GM12878 (cell line): ENCODE results near the gene GALNT18. TPM values are rescaled to one million over a fixed set of nuclear protein-coding genes. Genes with fewer than 3 reads are reported as not detected.

Experiments
- ATAC-seq: fragments of 200-7000 bp; cut with Tn5 transposase; 3 replicates; pipeline ENCODE4 v1.9.1; 2020; ENCODE audit warnings: mild to moderate bottlenecking, moderate library complexity
- BruUV-seq: library from RNA; stranded (reverse); fragments of 400-500 nt; replicated peaks from 2 replicates; lab custom pipeline; 2021; lab: Mats Ljungman, UMichigan
- CTCF ChIA-PET: fragments of 300-600 bp; sonication (Branson Sonifier 250); formaldehyde crosslinking; extraction: SDS; loops from one replicate; lab custom pipeline; 2021; ENCODE audit warnings: inconsistent platforms; lab: Yijun Ruan, JAX
- POLR2A ChIA-PET: fragments of 350-600 bp; formaldehyde crosslinking; extraction: SDS; loops from one replicate; lab custom pipeline; 2021; ENCODE audit warnings: inconsistent platforms; lab: Charles Lee
- RAD21 ChIA-PET: fragments of 300-600 bp; sonication (Branson Sonifier 250); formaldehyde crosslinking; loops from one replicate; lab custom pipeline; 2023; ENCODE audit warnings: antibody characterized with exemption; ENCODE audit not compliant: unreplicated experiment; lab: Charles Lee
- SMC1A ChIA-PET: fragments of 300-600 bp; sonication (Branson Sonifier 250); formaldehyde crosslinking; loops from one replicate; lab custom pipeline; 2023; ENCODE audit not compliant: unreplicated experiment, uncharacterized antibody; lab: Charles Lee
- DNase-seq: peaks from one replicate; pipeline ENCODE4 v3.0.0-alpha.2; 2011; ENCODE audit warnings: low read depth, low spot score
- FAIRE-seq: peaks from 3 replicates; lab custom pipeline; 2011; peaks lifted over from hg19 to GRCh38; lab: Jason Lieb, UNC
- H2AFZ ChIP-seq: 2 replicates; pipeline ENCODE4 v1.6.0; 2011; ENCODE audit warnings: low read depth, low read length, control low read depth; ENCODE audit not compliant: control insufficient read depth
- H3K27ac ChIP-seq: 2 replicates; pipeline ENCODE4 v1.5.1; 2011; ENCODE audit warnings: control low read depth; ENCODE audit not compliant: control insufficient read depth, insufficient read depth
- H3K27me3 ChIP-seq, 2 experiments: replicated peaks in 1 of 2; 2 replicates each; pipeline versions ENCODE4 v1.6.0 to v1.6.1; 2011; ENCODE audit warnings: low read length in 1 of 2; ENCODE audit not compliant: control insufficient read depth in 2 of 2, insufficient read depth in 2 of 2
- H3K36me3 ChIP-seq, 2 experiments: 2 replicates each; pipeline ENCODE4 v1.5.1; 2011; ENCODE audit warnings: low read length in 1 of 2; ENCODE audit not compliant: control insufficient read depth in 2 of 2, insufficient read depth in 2 of 2
- H3K4me1 ChIP-seq: 2 replicates; pipeline ENCODE4 v1.6.1; 2011; ENCODE audit warnings: mild to moderate bottlenecking, low read length, moderate library complexity, mixed read lengths; ENCODE audit not compliant: control insufficient read depth, insufficient read depth
- H3K4me2 ChIP-seq: 2 replicates; pipeline ENCODE4 v1.6.0; 2011; ENCODE audit warnings: control low read depth; ENCODE audit not compliant: control insufficient read depth, insufficient read depth
- H3K4me3 ChIP-seq: fragments of 200-600 bp; sonication (generic); 2 replicates; pipeline ENCODE4 v1.5.1; 2016
- H3K79me2 ChIP-seq: 2 replicates; pipeline ENCODE4 v1.6.0; 2011; ENCODE audit warnings: low read length; ENCODE audit not compliant: control insufficient read depth, insufficient read depth
- H3K9ac ChIP-seq: 2 replicates; pipeline ENCODE4 v1.8.0; 2011; ENCODE audit warnings: low read length, control low read depth, mixed read lengths; ENCODE audit not compliant: control insufficient read depth, insufficient read depth
- H3K9me3 ChIP-seq: replicated peaks from 3 replicates; pipeline ENCODE4 v1.5.1; 2011; ENCODE audit warnings: mild to moderate bottlenecking, low read length; ENCODE audit not compliant: control insufficient read depth, insufficient read depth
- H4K20me1 ChIP-seq: 2 replicates; pipeline ENCODE4 v1.6.0; 2011; ENCODE audit not compliant: control insufficient read depth, insufficient read depth
- CBX3 ChIP-seq: fragments of 200-600 bp; sonication (generic); IDR thresholded peaks from 2 replicates; pipeline ENCODE4 v1.6.1; 2016; ENCODE audit warnings: low read depth, borderline replicate concordance
- CEBPB ChIP-seq, 2 experiments: fragments of 150-350 bp in 1 of 2; IDR thresholded peaks; 2 replicates each; pipeline ENCODE4 v1.6.1; 2012 to 2014; ENCODE audit warnings: low read depth in 2 of 2, low read length in 2 of 2, borderline replicate concordance in 1 of 2, inconsistent platforms in 1 of 2
- ESRRA ChIP-seq: IDR thresholded peaks from 2 replicates; pipeline ENCODE4 v1.6.1; 2012; ENCODE audit warnings: mild to moderate bottlenecking, low read length, improper control_type of control experiment
- GATAD2B ChIP-seq: fragments of 450-650 bp; conservative IDR thresholded peaks from 2 replicates; pipeline ENCODE4 v1.6.1; 2017; ENCODE audit warnings: low read depth, mild to moderate bottlenecking, moderate library complexity
- KLF5 ChIP-seq: fragments of 450-650 bp; IDR thresholded peaks from 2 replicates; pipeline ENCODE4 v1.6.1; 2014; ENCODE audit warnings: mild to moderate bottlenecking; ENCODE audit not compliant: partially characterized antibody
- LARP7 ChIP-seq: fragments of 450-650 bp; IDR thresholded peaks from 2 replicates; pipeline ENCODE4 v1.6.1; 2017; ENCODE audit warnings: mild to moderate bottlenecking
- TCF3 ChIP-seq: IDR thresholded peaks from 2 replicates; pipeline ENCODE4 v1.6.1; 2012; ENCODE audit warnings: low read depth, mild to moderate bottlenecking, low read length, borderline replicate concordance; ENCODE audit not compliant: insufficient read depth
- WRNIP1 ChIP-seq: IDR thresholded peaks from 2 replicates; pipeline ENCODE4 v1.6.1; 2011; ENCODE audit warnings: low read depth, low read length, improper control_type of control experiment, borderline replicate concordance
- ZNF687 ChIP-seq: fragments of 450-650 bp; IDR thresholded peaks from 2 replicates; pipeline ENCODE4 v1.6.1; 2017; ENCODE audit warnings: mild to moderate bottlenecking, moderate library complexity
- ZZZ3 ChIP-seq: IDR thresholded peaks from 2 replicates; pipeline ENCODE4 v1.6.1; 2011; ENCODE audit warnings: low read depth; ENCODE audit not compliant: control insufficient read depth, insufficient read length
- WGBS: methylation state at CpG from one replicate; pipeline ENCODE4 v1.1.6; 2016; ENCODE audit warnings: low lambda C conversion rate; ENCODE audit not compliant: insufficient replicate concordance, insufficient coverage; ENCODE audit errors: missing lambda C conversion rate; 5-methylcytosine and 5-hydroxymethylcytosine counted together
- in situ Hi-C: fragments of 300-500 bp; cut with MboI; formaldehyde crosslinking; loops from 9 replicates; pipeline ENCODE4 v1.14.3; 2018; ENCODE audit warnings: mixed read lengths
- intact Hi-C: fragments of 100-400 bp; cut with micrococcal nuclease; formaldehyde crosslinking; loops from one replicate; pipeline ENCODE4 v1.14.2; 2022; ENCODE audit not compliant: unreplicated experiment
- polyA plus RNA-seq, 11 experiments: library from polyadenylated mRNA; depleted of rRNA in 4 of 11; unstranded in 6 of 11; stranded (reverse) in 5 of 11; fragments of >200 nt; fragmentation: Nextera tagmentation in 4 of 11; fragmentation: Illumina TruSeq in 1 of 11; extraction: Ambion mirVana in 4 of 11; extraction: Trizol in 1 of 11; gene quantifications; 1 replicate in 1 of 11; 2 replicates in 10 of 11; pipeline versions ENCODE4 v1.2.1 to v1.2.3, GENCODE V29; 2011 to 2016; ENCODE audit warnings: inconsistent platforms in 2 of 11, missing spikeins in 2 of 11, low read depth in 1 of 11
- total RNA-seq, 4 experiments: library from RNA; depleted of rRNA in 3 of 4; stranded (reverse); fragments of >200 nt in 3 of 4; fragmentation: Illumina TruSeq in 1 of 4; extraction: Trizol in 1 of 4; gene quantifications; 2 replicates each; pipeline versions ENCODE4 v1.2.1 to v1.2.3, GENCODE V29; 2013 to 2021
- TF ChIP-seq, protein P1 (sequence below): fragments of 450-650 bp; IDR thresholded peaks from 2 replicates; pipeline ENCODE4 v1.6.1; 2017; ENCODE audit warnings: low read depth, mild to moderate bottlenecking, moderate library complexity
- TF ChIP-seq, protein P2 (sequence below): fragments of 450-650 bp; IDR thresholded peaks from 2 replicates; pipeline ENCODE4 v1.6.1; 2017; ENCODE audit warnings: borderline replicate concordance
- TF ChIP-seq, protein P3 (sequence below): IDR thresholded peaks from 2 replicates; pipeline ENCODE4 v1.6.1; 2011; ENCODE audit warnings: borderline replicate concordance, low read depth, mild to moderate bottlenecking, moderate library complexity, mixed read lengths, low read length; ENCODE audit not compliant: insufficient read depth; ENCODE audit errors: extremely low read length

Gene GALNT18
- total and polyA plus RNA-seq, 10 of the 15 experiments (the other 5 are each of a cell fraction or from before 2014, with no cell fraction given) = 1.2 to 14.2 (median 6.3) TPM

- no peaks in the 10 kb centered on the region for H3K9me3 ChIP-seq
- no peak overlapping the region for H2AFZ ChIP-seq
- no peaks in the 10 kb centered on the region for H3K4me1 ChIP-seq
- WGBS = 5% methylated on average over 2 of the region's 2 CpGs
- no peak; the same call in 2 of the 3 replicates for ATAC-seq
- H3K4me3 ChIP-seq = no peak overlapping the region
- H3K27me3 ChIP-seq = no peaks in the 10 kb centered on the region
- no peak overlapping the region for H3K4me2 ChIP-seq
- intact Hi-C loops = no loop called here
- H3K9ac ChIP-seq = no peak overlapping the region
- H3K79me2 ChIP-seq = no peaks in the 10 kb centered on the region
- ChIA-PET SMC1A (no interaction called here), RAD21 (no interaction called here), CTCF (no interaction called here), POLR2A (no interaction called here)
- no peak for FAIRE-seq
- no peak for DNase-seq
- in situ Hi-C loops = no loop called here
- peaks cover 0 to 5% of the 10 kb centered on the region in 2 experiments; a peak in 2 of 4 replicates for H3K36me3 ChIP-seq
- no peaks in the 10 kb centered on the region for H4K20me1 ChIP-seq
- no peak overlapping the region for H3K27ac ChIP-seq
- no TSS peak for BruUV-seq
- TF ChIP-seq LARP7 = no peak
- TF ChIP-seq, protein P1, sequence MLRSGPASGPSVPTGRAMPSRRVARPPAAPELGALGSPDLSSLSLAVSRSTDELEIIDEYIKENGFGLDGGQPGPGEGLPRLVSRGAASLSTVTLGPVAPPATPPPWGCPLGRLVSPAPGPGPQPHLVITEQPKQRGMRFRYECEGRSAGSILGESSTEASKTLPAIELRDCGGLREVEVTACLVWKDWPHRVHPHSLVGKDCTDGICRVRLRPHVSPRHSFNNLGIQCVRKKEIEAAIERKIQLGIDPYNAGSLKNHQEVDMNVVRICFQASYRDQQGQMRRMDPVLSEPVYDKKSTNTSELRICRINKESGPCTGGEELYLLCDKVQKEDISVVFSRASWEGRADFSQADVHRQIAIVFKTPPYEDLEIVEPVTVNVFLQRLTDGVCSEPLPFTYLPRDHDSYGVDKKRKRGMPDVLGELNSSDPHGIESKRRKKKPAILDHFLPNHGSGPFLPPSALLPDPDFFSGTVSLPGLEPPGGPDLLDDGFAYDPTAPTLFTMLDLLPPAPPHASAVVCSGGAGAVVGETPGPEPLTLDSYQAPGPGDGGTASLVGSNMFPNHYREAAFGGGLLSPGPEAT = no peak
- TF ChIP-seq CBX3 = no peak
- no peak for TF ChIP-seq ZZZ3
- no peak for TF ChIP-seq ZNF687
- TF ChIP-seq WRNIP1 = no peak
- TF ChIP-seq KLF5 = no peak
- TF ChIP-seq, protein P2, sequence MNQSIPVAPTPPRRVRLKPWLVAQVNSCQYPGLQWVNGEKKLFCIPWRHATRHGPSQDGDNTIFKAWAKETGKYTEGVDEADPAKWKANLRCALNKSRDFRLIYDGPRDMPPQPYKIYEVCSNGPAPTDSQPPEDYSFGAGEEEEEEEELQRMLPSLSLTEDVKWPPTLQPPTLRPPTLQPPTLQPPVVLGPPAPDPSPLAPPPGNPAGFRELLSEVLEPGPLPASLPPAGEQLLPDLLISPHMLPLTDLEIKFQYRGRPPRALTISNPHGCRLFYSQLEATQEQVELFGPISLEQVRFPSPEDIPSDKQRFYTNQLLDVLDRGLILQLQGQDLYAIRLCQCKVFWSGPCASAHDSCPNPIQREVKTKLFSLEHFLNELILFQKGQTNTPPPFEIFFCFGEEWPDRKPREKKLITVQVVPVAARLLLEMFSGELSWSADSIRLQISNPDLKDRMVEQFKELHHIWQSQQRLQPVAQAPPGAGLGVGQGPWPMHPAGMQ = no peak
- TF ChIP-seq TCF3 = no peak
- TF ChIP-seq CEBPB (IDR thresholded peaks at IDR 0.05; ENCODE audit: borderline replicate concordance in 1 of 2, low read depth in 2 of 2, low read length in 2 of 2) = no peak
- TF ChIP-seq, protein P3, sequence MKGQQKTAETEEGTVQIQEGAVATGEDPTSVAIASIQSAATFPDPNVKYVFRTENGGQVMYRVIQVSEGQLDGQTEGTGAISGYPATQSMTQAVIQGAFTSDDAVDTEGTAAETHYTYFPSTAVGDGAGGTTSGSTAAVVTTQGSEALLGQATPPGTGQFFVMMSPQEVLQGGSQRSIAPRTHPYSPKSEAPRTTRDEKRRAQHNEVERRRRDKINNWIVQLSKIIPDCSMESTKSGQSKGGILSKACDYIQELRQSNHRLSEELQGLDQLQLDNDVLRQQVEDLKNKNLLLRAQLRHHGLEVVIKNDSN = no peak
- no peak for TF ChIP-seq ESRRA
- no peak for TF ChIP-seq GATAD2B
- TF ChIP-seq, all 136 proteins: peak for 0
These were observed 149.7 kb downstream of the GALNT18 start for GRCh38 chr11:11472106-11472505.
